Colonic mucosa (tissue), 4 donors: Measurements from ENCODE around the gene MS4A8. TPM values are rescaled to one million over a fixed set of nuclear protein-coding genes. Genes with fewer than 3 reads are reported as not detected.

ENCODE experiments used
- DNase-seq: peaks from one replicate; pipeline ENCODE4 v3.0.0-alpha.2; 2020
- H3K27ac ChIP-seq: fragments of 200-600 bp; one replicate; pipeline ENCODE4 v1.8.0; 2021
- H3K27me3 ChIP-seq: fragments of 200-600 bp; one replicate; pipeline ENCODE4 v1.8.0; 2021
- H3K36me3 ChIP-seq: fragments of 200-600 bp; one replicate; pipeline ENCODE4 v1.8.0; 2021
- H3K4me1 ChIP-seq: fragments of 200-600 bp; one replicate; pipeline ENCODE4 v1.8.0; 2021; ENCODE audit warnings: mild to moderate bottlenecking
- H3K4me3 ChIP-seq: fragments of 200-600 bp; one replicate; pipeline ENCODE4 v1.8.0; 2021
- H3K9ac ChIP-seq, 2 donors: one replicate each; pipeline ENCODE4 v1.7.0; 2013; ENCODE audit warnings: control low read depth in 2 of 2, low read depth in 2 of 2, low read length in 2 of 2
- H3K9me3 ChIP-seq: fragments of 200-600 bp; one replicate; pipeline ENCODE4 v1.8.0; 2021
- CTCF ChIP-seq: fragments of 200-600 bp; IDR thresholded peaks from one replicate; pipeline ENCODE4 v1.8.0; 2022; ENCODE audit warnings: antibody characterized with exemption, mild to moderate bottlenecking
- intact Hi-C: fragments of 100-400 bp; cut with DNase I; formaldehyde crosslinking; loops from one replicate; pipeline ENCODE4 v1.14.1; 2022
- total RNA-seq, 2 donors: library from RNA; stranded (reverse); fragmentation: NEBNext Ultra II Directional in 1 of 2; extraction: Animal tissue kit (Norgen Biotek cat#: 25700) in 1 of 2; gene quantifications; one replicate each; pipeline ENCODE4 v1.2.1, GENCODE V29; 2021
- donor health status: healthy.
- donor health status: DM: no; HTN: no; CAD: no.
- donor health status: DM: no; HTN: no; CAD: no.

Gene MS4A8
- total RNA-seq, 2 donors from 2014 or later: 6.3 to 24.0 TPM

- no peak for DNase-seq
- H3K36me3 ChIP-seq: no peaks in the 10 kb centered on the region
- H3K4me3 ChIP-seq: no peak overlapping the region
- no peaks in the 10 kb centered on the region for H3K4me1 ChIP-seq
- no peaks in the 10 kb centered on the region for H3K9me3 ChIP-seq
- intact Hi-C loops: loop anchor here (5.0 kb wide), 1 partner anchor 104 kb away; no protein-coding TSS in a partner anchor
- no peak for TF ChIP-seq CTCF
- H3K9ac ChIP-seq: no peak overlapping the region
- H3K27me3 ChIP-seq: no peaks in the 10 kb centered on the region
- H3K27ac ChIP-seq: no peak overlapping the region
Measured at GRCh38 chr11:60761436-60762190, 62.2 kb downstream of the MS4A8 start.

DNA sequence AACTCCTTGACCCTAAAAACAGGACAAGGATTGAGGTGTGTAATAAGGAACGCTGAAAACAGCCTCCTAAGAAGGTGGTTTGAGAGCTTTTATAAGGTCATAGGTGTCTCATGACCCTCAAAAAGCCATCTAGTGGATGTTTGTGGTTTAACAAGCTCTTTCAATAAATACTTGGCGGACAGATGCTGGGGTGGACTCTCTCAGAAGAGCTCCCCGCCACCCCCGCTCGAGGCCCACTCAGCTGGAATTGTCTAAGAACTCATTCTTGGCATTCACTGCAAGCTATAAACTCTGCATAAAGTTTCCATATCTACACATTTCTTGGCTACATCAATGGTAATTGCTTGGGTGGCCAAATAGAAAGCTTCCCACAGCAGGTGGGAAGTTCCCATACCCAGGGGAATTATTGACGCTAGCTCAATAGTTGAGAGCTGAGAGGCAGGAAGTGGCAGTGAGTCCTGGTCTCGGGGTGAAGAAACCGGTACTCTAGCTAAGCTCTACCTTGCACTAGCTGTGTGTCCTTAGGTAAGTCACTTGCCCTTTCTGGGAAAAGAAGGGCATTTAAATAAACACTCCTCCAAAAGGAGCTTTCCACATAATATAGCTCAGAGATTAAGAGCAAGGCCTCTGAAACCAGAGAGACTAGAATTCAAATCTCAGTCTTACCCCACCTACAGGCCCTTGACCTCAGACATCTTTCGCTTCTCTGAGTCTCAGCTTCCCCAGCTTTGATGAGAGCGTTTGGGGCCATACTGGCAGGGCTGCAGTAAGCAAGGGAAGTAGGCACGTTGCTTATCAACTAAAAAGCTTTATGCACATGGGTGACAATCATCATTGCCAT lies 63.7 kb downstream of the MS4A8 start:
- no peak for DNase-seq
- no peaks in the 10 kb centered on the region for H3K36me3 ChIP-seq
- H3K9ac ChIP-seq: no peak overlapping the region
- H3K4me1 ChIP-seq: no peaks in the 10 kb centered on the region
- peak; percentile 18 for TF ChIP-seq CTCF
- no peak overlapping the region for H3K4me3 ChIP-seq
- no peaks in the 10 kb centered on the region for H3K27me3 ChIP-seq
- H3K27ac ChIP-seq: no peak overlapping the region
- intact Hi-C loops: loop anchor here (5.0 kb wide), 1 partner anchor 106 kb away; no protein-coding TSS in a partner anchor
- H3K9me3 ChIP-seq: no peaks in the 10 kb centered on the region

GRCh38 chr11:60763692-60764369 lies 64.4 kb downstream of the MS4A8 start:
- no peaks in the 10 kb centered on the region for H3K4me1 ChIP-seq
- no peaks in the 10 kb centered on the region for H3K9me3 ChIP-seq
- H3K27me3 ChIP-seq: no peaks in the 10 kb centered on the region
- H3K27ac ChIP-seq: no peak overlapping the region
- no peak overlapping the region for H3K4me3 ChIP-seq
- H3K9ac ChIP-seq: no peak overlapping the region
- intact Hi-C loops: loop anchor here (5.0 kb wide), 1 partner anchor 107 kb away; no protein-coding TSS in a partner anchor
- DNase-seq: no peak
- no peak for TF ChIP-seq CTCF
- no peaks in the 10 kb centered on the region for H3K36me3 ChIP-seq

- Histone ChIP-seq H3K9me3 (no peaks in the 10 kb centered on the region), H3K4me1 (no peaks in the 10 kb centered on the region), H3K27me3 (no peaks in the 10 kb centered on the region), H3K36me3 (no peaks in the 10 kb centered on the region), H3K9ac (no peak overlapping the region), H3K4me3 (no peak overlapping the region), H3K27ac (no peak overlapping the region)
- intact Hi-C loops: loop anchor here (5.0 kb wide), 1 partner anchor 108 kb away; no protein-coding TSS in a partner anchor
- DNase-seq: no peak
- no peak for TF ChIP-seq CTCF
Measured at GRCh38 chr11:60764879-60765278, 65.5 kb downstream of the MS4A8 start.

DNA sequence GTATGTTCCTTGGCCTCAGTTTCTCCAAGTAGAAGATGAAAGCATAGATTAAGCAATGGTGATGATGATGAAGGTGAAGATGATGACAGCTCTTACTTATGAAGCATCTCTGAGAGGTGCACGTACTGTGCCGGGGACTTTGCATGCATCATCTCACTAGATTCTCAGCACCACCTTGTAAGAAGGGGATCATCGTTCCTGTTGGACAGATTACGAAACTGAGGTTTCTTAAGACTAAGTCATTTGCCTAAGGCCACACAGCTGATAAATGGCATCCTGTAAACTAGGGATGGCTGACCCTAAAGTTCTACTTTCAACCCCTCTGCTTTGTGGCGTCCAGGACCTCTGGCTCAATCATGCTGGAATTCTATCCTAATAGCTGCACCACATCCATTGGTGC lies 65.9 kb downstream of the MS4A8 start:
- Histone ChIP-seq H3K9me3 (no peaks in the 10 kb centered on the region), H3K4me3 (no peak overlapping the region), H3K36me3 (no peaks in the 10 kb centered on the region), H3K4me1 (no peaks in the 10 kb centered on the region), H3K27me3 (no peaks in the 10 kb centered on the region), H3K27ac (no peak overlapping the region), H3K9ac (no peak overlapping the region)
- intact Hi-C loops: no loop called here
- TF ChIP-seq CTCF: no peak
- DNase-seq: no peak
